Measurements from ENCODE around the gene NTRK1.

The NTRK1 gene

DNA sequence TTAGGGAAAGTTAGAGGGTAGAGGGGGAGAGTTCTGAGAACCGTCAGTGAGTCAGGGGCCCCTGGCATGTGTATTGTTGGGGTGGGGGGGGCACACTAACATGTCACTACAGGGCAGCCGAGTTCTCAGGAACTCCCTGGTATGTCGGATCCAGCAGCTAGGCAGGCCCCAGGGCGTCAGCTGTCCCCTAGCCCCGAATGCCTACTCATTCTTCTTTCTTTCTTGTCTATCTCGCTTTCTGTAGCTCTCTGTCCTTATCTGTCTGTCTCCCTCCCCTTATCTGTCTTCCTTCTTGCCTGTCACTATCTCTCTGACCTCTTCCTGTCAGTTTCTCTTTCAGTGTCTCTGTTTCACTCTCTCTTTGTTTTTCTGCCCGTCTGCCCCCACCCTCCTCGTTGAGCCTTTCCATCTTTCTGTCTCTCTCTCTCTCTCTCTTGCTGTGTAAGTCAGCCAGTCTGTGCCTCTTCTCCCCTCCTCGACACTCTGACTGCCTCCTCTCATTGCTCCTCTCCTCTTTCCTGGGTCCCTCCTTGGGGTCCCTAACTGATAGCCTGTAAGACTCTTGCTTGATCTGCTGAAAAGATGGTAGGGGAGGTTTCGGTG lies 2.4 kb downstream of the NTRK1 start:
- Histone ChIP-seq H3K27ac (no peak overlapping the region), H3K4me3 (no peak overlapping the region)
- TF ChIP-seq, protein P1, sequence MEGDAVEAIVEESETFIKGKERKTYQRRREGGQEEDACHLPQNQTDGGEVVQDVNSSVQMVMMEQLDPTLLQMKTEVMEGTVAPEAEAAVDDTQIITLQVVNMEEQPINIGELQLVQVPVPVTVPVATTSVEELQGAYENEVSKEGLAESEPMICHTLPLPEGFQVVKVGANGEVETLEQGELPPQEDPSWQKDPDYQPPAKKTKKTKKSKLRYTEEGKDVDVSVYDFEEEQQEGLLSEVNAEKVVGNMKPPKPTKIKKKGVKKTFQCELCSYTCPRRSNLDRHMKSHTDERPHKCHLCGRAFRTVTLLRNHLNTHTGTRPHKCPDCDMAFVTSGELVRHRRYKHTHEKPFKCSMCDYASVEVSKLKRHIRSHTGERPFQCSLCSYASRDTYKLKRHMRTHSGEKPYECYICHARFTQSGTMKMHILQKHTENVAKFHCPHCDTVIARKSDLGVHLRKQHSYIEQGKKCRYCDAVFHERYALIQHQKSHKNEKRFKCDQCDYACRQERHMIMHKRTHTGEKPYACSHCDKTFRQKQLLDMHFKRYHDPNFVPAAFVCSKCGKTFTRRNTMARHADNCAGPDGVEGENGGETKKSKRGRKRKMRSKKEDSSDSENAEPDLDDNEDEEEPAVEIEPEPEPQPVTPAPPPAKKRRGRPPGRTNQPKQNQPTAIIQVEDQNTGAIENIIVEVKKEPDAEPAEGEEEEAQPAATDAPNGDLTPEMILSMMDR (IDR thresholded peaks at IDR 0.05): no peak
- DNase-seq (ENCODE audit: low spot score): no peak

DNA sequence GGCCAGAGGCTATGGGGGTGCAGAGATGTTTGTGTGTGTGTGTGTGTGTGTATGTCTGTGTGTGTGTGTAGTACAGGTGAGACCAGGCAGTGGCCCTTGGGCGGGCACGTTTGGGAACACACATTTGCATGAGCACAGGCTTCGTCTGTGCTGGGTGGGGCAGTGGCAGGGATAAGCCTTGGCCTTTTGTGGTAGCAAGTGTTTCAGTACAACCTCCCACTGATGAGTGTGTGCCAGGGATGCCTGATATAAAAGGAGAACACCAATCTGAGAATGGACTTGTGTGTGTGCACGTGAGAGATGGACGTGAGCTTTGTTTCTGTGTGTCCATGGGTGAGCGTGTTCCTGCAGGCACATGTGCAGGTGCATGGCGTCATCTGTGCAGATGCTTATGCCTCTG lies 3.0 kb downstream of the NTRK1 start:
- H3K4me3 ChIP-seq: no peak overlapping the region
- TF ChIP-seq, protein P1 (IDR thresholded peaks at IDR 0.05): no peak
- no peak for DNase-seq (ENCODE audit: low spot score)

GRCh38 chr1:156864796-156865195 lies 4.1 kb downstream of the NTRK1 start:
- DNase-seq (ENCODE audit: low spot score): no peak
- Histone ChIP-seq H3K4me3 (no peak overlapping the region), H3K27ac (no peak overlapping the region)
- TF ChIP-seq, protein P1 (IDR thresholded peaks at IDR 0.05): no peak

More for the DNA sequence above, 3.0 kb downstream of the NTRK1 start:
- no peak overlapping the region for H3K27ac ChIP-seq

- TF ChIP-seq, protein P1 (IDR thresholded peaks at IDR 0.05): no peak
- H3K4me3 ChIP-seq: no peak overlapping the region
- H3K27ac ChIP-seq: no peak overlapping the region
- no peak for DNase-seq (ENCODE audit: low spot score)
These were observed 4.6 kb downstream of the NTRK1 start for GRCh38 chr1:156865258-156865657.

DNA sequence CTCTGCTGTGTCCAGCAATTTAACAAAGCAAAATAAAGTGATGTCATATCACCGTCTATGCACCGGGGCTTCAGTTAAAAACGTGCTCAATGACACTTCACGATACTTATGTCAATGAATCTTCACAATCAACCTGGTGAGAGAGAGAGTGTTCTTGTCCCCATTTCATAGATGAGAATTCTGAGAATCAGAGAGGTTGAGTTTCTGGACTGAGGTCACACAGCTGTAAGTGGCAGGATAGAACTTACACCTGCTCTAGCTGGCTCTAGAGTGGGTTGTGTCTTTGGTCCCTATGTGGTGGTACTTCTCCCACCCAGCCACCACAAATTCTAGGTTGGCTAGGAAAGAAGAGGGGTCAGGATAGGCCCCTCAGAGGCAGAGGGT lies 5.2 kb downstream of the NTRK1 start:
- H3K4me3 ChIP-seq: no peak overlapping the region
- no peak overlapping the region for H3K27ac ChIP-seq
- TF ChIP-seq, protein P1 (IDR thresholded peaks at IDR 0.05): no peak
- DNase-seq (ENCODE audit: low spot score): no peak

GRCh38 chr1:156866249-156866909 lies 5.7 kb downstream of the NTRK1 start:
- H3K4me3 ChIP-seq: no peak overlapping the region
- TF ChIP-seq, protein P1 (IDR thresholded peaks at IDR 0.05): no peak
- H3K27ac ChIP-seq: no peak overlapping the region
- DNase-seq (ENCODE audit: low spot score): no peak

DNA sequence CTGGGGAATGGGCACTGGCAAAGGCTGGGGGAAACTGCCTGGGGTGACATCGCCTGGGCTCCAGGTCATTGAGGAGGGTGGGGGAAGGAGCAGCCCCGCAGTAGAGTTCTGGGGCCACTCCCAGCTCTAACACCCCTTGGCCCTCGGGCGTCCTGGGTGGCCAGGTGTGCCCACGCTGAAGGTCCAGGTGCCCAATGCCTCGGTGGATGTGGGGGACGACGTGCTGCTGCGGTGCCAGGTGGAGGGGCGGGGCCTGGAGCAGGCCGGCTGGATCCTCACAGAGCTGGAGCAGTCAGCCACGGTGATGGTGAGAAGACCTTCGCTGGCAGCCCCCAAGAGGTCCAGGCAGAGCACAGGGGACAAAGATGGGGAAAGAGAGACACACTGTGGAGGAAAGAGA lies 7.7 kb downstream of the NTRK1 start:
- no peak for DNase-seq (ENCODE audit: low spot score)
- Histone ChIP-seq H3K27ac (no peak overlapping the region), H3K4me3 (no peak overlapping the region)
- TF ChIP-seq, protein P1 (IDR thresholded peaks at IDR 0.05): no peak
